GM21786 (cell line): ENCODE results near the gene ANTXR1.

Experiments used
- ATAC-seq: cut with Tn5 transposase; IDR thresholded peaks from one replicate; pipeline ENCODE4 v1.9.1; 2021; ENCODE audit not compliant: unreplicated experiment

Gene ANTXR1

GRCh38 chr2:69013142-69013839, at the start of gene ANTXR1:
Gene ANTXR1 (plus strand): TSS chr2:69013179. CDS start chr2:69013500, 321 bp downstream.
- ATAC-seq = no peak

- ATAC-seq = no peak
Measured at GRCh38 chr2:68964282-68964681, 48.7 kb upstream of the ANTXR1 start.

GRCh38 chr2:68968221-68968620, 44.8 kb upstream of the ANTXR1 start:
- ATAC-seq = no peak

- ATAC-seq = no peak
Measured at GRCh38 chr2:68969736-68970490, 43.1 kb upstream of the ANTXR1 start.

GRCh38 chr2:68970566-68971265, 42.3 kb upstream of the ANTXR1 start:
- ATAC-seq = no peak

- no peak for ATAC-seq
Measured at GRCh38 chr2:68971591-68972231, 41.3 kb upstream of the ANTXR1 start.

GRCh38 chr2:68974251-68974650, 38.7 kb upstream of the ANTXR1 start, which contains the start of gene GKN1:
Gene GKN1 (plus strand): TSS chr2:68974636. CDS start chr2:68974678, 42 bp downstream.
- no peak for ATAC-seq

- no peak for ATAC-seq
Measured at GRCh38 chr2:68974946-68975665, 37.9 kb upstream of the ANTXR1 start.

- no peak for ATAC-seq
Measured at GRCh38 chr2:68975844-68976243, 37.1 kb upstream of the ANTXR1 start.

GRCh38 chr2:68977453-68977852, 35.5 kb upstream of the ANTXR1 start:
- no peak for ATAC-seq

GRCh38 chr2:68978098-68978497, 34.9 kb upstream of the ANTXR1 start:
- no peak for ATAC-seq

- ATAC-seq = no peak
Measured at GRCh38 chr2:68980956-68981355, 32.0 kb upstream of the ANTXR1 start.

GRCh38 chr2:68987021-68987503, 25.9 kb upstream of the ANTXR1 start:
- ATAC-seq = no peak

- ATAC-seq = no peak
Measured at GRCh38 chr2:68989035-68989434, 23.9 kb upstream of the ANTXR1 start.

- ATAC-seq = no peak
Measured at GRCh38 chr2:68992341-68992740, 20.6 kb upstream of the ANTXR1 start.

GRCh38 chr2:68992933-68993332, 20.0 kb upstream of the ANTXR1 start:
- ATAC-seq = no peak

GRCh38 chr2:68993660-68994059, 19.3 kb upstream of the ANTXR1 start:
- ATAC-seq = no peak

GRCh38 chr2:68994864-68995263, 18.1 kb upstream of the ANTXR1 start:
- ATAC-seq = no peak

- ATAC-seq = no peak
Measured at GRCh38 chr2:68995916-68996315, 17.1 kb upstream of the ANTXR1 start.

- no peak for ATAC-seq
Measured at GRCh38 chr2:68997401-68997800, 15.6 kb upstream of the ANTXR1 start.
